Nephron progenitor cell (in vitro differentiated cells): ENCODE data around the gene ANKRD30A.

Experiments used
- DNase-seq: peaks from one replicate; pipeline ENCODE4 v3.0.0; 2021
- H3K27ac Mint-ChIP-seq: 2 replicates; pipeline ENCODE4 v1.8.0; 2021; ENCODE audit warnings: mild to moderate bottlenecking, moderate library complexity, mixed read lengths
- H3K27me3 Mint-ChIP-seq: 2 replicates; pipeline ENCODE4 v1.8.0; 2021; ENCODE audit warnings: mild to moderate bottlenecking, low read depth, mixed read lengths; ENCODE audit not compliant: poor library complexity
- H3K36me3 Mint-ChIP-seq: 2 replicates; pipeline ENCODE4 v1.8.0; 2021; ENCODE audit warnings: low read depth, mixed read lengths
- H3K4me1 Mint-ChIP-seq: 2 replicates; pipeline ENCODE4 v1.8.0; 2021; ENCODE audit warnings: mixed read lengths
- H3K4me3 Mint-ChIP-seq: 2 replicates; pipeline ENCODE4 v1.8.0; 2021; ENCODE audit warnings: mild to moderate bottlenecking, moderate library complexity, mixed read lengths
- H3K9me3 Mint-ChIP-seq: 2 replicates; pipeline ENCODE4 v1.8.0; 2021; ENCODE audit warnings: mild to moderate bottlenecking, moderate library complexity, mixed read lengths
- TF ChIP-seq, protein P1 (sequence below): fragments of 200-600 bp; sonication (generic); IDR thresholded peaks from 2 replicates; pipeline ENCODE4 v1.5.0; 2021; ENCODE audit warnings: antibody characterized with exemption

ANKRD30A gene

GRCh38 chr10:37220866-37221265, 95.5 kb downstream of the ANKRD30A start:
- DNase-seq: no peak
- Mint-ChIP-seq H3K36me3 (no peaks in the 10 kb centered on the region), H3K4me3 (no peak overlapping the region), H3K27ac (no peak overlapping the region), H3K4me1 (no peaks in the 10 kb centered on the region), H3K9me3 (peaks cover 40% of the 10 kb centered on the region), H3K27me3 (no peaks in the 10 kb centered on the region)
- TF ChIP-seq, protein P1, sequence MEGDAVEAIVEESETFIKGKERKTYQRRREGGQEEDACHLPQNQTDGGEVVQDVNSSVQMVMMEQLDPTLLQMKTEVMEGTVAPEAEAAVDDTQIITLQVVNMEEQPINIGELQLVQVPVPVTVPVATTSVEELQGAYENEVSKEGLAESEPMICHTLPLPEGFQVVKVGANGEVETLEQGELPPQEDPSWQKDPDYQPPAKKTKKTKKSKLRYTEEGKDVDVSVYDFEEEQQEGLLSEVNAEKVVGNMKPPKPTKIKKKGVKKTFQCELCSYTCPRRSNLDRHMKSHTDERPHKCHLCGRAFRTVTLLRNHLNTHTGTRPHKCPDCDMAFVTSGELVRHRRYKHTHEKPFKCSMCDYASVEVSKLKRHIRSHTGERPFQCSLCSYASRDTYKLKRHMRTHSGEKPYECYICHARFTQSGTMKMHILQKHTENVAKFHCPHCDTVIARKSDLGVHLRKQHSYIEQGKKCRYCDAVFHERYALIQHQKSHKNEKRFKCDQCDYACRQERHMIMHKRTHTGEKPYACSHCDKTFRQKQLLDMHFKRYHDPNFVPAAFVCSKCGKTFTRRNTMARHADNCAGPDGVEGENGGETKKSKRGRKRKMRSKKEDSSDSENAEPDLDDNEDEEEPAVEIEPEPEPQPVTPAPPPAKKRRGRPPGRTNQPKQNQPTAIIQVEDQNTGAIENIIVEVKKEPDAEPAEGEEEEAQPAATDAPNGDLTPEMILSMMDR: no peak

- no peak overlapping the region for H3K27ac Mint-ChIP-seq
- H3K27me3 Mint-ChIP-seq: no peaks in the 10 kb centered on the region
Observed at GRCh38 chr10:37222046-37222445, 96.6 kb downstream of the ANKRD30A start.

DNA sequence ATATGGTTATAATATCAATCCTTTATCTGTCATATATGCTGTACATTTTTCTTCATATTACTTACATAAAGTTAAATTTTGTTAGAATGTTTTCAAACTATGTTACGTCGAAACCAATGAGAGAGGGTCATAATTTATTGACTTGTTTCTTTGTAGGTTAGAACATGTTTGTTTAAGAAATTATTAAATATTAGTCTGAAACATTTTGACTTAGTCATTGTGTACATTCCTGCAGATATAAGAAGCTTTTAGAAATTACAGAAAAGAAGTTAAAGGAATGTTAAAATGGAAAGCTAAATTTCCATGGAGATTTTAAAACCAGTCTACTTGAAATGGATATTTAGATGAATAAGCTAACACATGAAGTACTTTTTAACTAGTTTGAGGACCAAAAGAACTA, 99.8 kb downstream of the ANKRD30A start:
- Mint-ChIP-seq H3K9me3 (peaks cover 51% of the 10 kb centered on the region), H3K27ac (no peak overlapping the region), H3K4me1 (no peaks in the 10 kb centered on the region), H3K36me3 (no peaks in the 10 kb centered on the region), H3K27me3 (no peaks in the 10 kb centered on the region), H3K4me3 (no peak overlapping the region)
- TF ChIP-seq, protein P1: no peak
- DNase-seq: no peak

More at GRCh38 chr10:37222046-37222445, 96.6 kb downstream of the ANKRD30A start:
- Mint-ChIP-seq H3K9me3 (peaks cover 44% of the 10 kb centered on the region), H3K4me1 (no peaks in the 10 kb centered on the region), H3K36me3 (no peaks in the 10 kb centered on the region), H3K4me3 (no peak overlapping the region)
- TF ChIP-seq, protein P1: no peak
- no peak for DNase-seq

GRCh38 chr10:37226524-37226923, 101.1 kb downstream of the ANKRD30A start:
- Mint-ChIP-seq H3K9me3 (peaks cover 52% of the 10 kb centered on the region), H3K36me3 (no peaks in the 10 kb centered on the region), H3K27me3 (no peaks in the 10 kb centered on the region), H3K4me1 (no peaks in the 10 kb centered on the region), H3K27ac (no peak overlapping the region), H3K4me3 (no peak overlapping the region)
- DNase-seq: no peak
- TF ChIP-seq, protein P1: no peak

- TF ChIP-seq, protein P1: no peak
Observed at GRCh38 chr10:37234692-37235091, 109.3 kb downstream of the ANKRD30A start.

GRCh38 chr10:37236093-37236492, 110.7 kb downstream of the ANKRD30A start:
- Mint-ChIP-seq H3K4me3 (no peak overlapping the region), H3K27ac (no peak overlapping the region), H3K9me3 (peaks cover 57% of the 10 kb centered on the region), H3K4me1 (no peaks in the 10 kb centered on the region), H3K36me3 (no peaks in the 10 kb centered on the region), H3K27me3 (no peaks in the 10 kb centered on the region)
- TF ChIP-seq, protein P1: no peak
- no peak for DNase-seq

More at GRCh38 chr10:37234692-37235091, 109.3 kb downstream of the ANKRD30A start:
- DNase-seq: no peak
- H3K36me3 Mint-ChIP-seq: no peaks in the 10 kb centered on the region
- no peak overlapping the region for H3K27ac Mint-ChIP-seq
- H3K9me3 Mint-ChIP-seq: peaks cover 57% of the 10 kb centered on the region
- H3K27me3 Mint-ChIP-seq: no peaks in the 10 kb centered on the region
- H3K4me1 Mint-ChIP-seq: no peaks in the 10 kb centered on the region
- no peak overlapping the region for H3K4me3 Mint-ChIP-seq
